DMS 273 (cell line): ENCODE measurements around the gene CNBP.

Experiments used
- DNase-seq: peaks from one replicate; lab custom pipeline; 2025; ENCODE audit not compliant: unreplicated experiment; lab: John Stamatoyannopoulos, UW

CNBP gene

GRCh38 chr3:129132097-129132866 lies 51.4 kb downstream of the CNBP start:
- no peak for DNase-seq

- no peak for DNase-seq
Measured at GRCh38 chr3:129131465-129132088, 52.1 kb downstream of the CNBP start.

DNA sequence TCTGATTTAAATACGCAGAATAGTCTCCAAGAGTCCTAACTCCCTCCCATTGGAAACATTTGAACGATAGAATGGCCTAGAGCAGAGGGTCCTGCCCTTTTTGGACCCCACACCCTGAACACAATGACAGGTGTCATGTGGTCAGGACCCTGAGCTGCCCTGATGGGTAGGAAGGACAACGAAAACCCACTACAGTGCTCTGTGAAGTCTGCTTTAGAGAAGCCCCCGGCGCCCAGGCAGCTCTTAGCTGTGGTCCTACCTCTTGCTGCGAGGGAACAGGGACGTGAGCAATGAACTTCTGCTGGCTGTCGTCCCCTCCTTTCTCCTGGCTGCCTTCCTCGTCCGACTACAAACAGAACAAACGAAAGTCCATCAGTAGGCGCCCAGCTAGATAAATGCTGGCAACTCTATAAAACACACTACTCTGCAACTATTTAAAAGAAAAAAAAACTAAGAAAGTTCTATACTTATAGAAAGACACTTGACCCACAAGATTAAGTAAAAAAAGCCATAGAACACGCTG lies 53.3 kb downstream of the CNBP start:
- no peak for DNase-seq

DNA sequence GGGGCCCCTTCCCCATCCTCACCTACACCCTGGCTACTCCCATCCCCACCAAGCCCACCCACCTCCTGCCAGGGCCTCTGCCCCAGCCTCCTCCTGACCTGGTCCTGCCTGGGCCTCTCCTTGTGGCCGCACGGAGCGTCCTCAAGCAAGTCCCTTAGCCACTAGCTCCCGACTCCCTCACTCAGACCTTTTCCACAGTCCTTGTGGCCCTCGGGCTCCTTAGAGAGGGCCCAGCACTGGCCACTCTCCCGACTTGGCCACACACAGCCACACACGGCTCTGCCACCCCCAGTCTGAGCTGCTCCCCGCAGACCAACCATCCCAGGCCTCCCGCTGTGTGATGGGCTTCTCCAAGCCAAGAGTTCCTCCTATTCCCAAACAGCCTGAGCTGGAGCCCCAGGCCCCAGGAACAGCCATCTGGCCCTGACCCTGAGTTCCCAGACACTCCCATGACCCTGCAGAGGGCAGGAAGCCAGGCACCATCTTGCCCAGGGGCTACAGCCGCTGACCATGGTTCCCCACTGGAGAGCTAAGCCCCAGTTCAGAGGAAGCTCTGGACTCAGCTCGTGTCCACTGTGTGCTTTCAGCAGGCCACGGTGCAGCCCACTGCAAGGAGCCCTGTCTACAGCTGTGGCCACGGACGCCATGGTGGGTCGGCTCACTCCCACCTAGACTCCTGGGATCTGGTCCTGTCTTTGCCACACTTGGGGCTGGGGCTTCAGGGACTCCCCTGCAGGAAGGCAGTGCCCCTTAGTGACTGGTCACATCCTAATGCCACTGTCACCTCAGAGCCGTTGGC lies 55.1 kb downstream of the CNBP start:
- no peak for DNase-seq

DNA sequence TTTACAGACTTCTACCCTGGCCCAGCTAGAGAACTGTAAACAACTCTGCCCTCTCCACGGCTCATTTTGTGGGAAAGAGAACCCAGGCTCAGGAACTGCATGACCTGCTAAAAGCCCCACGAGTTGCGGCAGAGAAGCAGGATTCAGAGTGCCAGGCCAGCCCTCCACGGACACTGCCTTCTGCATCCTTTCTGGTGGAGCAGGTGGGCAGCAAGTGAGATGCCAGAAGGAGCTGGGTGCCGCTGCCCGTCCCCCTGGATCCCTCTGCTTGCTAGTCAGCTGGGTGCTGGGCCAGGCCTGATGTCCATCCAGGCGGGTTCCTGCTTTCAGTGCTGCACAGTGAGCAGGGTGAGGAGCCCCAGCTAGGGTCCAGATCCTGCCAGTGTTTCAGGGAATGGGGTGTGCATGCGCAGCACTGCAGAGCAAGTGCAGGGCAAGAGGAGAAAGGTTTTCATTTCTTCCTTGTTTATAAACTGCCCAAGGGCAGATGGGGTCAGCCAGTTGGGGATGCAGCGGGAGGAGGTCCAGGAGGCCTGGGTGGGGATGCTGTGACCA lies 56.9 kb downstream of the CNBP start:
- no peak for DNase-seq

DNA sequence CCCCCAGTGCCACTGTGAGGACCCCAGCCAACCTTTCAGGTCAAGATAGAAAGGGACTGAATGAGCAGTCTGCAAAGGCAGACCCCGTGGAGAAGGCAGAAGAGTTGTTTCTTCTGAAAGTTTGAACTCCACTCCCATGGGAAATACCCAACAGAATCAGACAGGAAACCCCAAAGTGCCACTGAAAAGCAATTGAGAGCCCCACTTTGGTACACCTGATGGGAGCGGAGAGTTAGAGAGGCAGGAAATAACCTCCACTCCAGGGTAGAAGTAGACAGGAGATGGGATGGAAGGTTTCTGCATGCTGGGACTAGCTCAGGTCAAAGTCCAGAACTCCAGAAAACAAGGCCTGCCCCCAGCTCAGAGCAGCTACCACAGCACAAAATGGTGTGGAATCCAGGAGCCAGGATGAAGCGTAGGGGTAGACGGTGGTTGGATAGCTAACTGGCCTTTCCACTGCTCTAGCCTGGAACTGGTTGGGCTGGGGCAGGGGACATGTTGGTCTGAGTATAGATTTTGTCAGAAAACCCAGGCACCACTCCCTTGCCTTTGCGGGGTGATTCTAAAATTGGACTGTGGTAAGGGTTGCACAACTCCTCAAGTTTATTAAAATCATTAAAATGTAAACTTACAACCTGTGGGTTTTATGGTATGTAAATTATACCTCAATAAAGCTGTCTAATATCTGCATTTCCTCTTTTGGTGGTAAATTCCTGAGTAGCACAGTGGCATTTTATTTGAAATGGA lies 60.2 kb downstream of the CNBP start:
- DNase-seq: no peak

GRCh38 chr3:129122412-129123011 lies 61.2 kb downstream of the CNBP start:
- peak; percentile 49 for DNase-seq

DNA sequence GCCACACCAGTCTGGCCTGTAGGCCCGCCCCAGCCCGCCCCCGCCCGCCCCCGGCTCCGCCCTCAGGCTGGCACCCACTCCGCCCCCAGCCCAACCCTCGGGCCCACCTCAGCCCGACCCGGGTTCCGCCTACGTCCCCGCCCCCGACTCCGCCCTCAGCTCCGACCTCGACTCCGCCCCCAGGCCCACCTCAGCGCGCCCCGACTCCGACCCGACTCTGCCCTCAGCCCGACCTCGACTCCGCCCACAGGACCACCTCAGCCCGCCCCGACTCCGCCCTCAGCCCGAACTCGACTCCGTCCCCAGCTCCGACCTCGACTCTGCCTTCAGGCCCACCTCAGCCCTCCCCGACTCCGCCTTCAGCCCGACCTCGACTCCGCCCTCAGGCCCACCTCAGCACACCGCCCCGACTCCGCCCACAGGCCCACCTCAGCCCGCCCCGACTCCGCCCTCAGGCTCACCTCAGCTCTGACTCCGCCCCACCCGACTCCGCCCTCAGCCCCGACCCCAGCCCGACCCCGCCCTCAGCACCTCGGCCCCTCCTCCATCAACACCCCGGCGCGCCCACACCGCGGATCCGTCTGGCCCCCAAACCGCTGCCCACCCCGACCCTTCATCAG lies 61.8 kb downstream of the CNBP start, which contains the start of gene RAB43:
TSS of gene RAB43 (minus strand) at position 13 of the 620 bp plus-strand sequence. CDS start 315 bp downstream, outside the sequence.
- DNase-seq: peak; percentile 91

DNA sequence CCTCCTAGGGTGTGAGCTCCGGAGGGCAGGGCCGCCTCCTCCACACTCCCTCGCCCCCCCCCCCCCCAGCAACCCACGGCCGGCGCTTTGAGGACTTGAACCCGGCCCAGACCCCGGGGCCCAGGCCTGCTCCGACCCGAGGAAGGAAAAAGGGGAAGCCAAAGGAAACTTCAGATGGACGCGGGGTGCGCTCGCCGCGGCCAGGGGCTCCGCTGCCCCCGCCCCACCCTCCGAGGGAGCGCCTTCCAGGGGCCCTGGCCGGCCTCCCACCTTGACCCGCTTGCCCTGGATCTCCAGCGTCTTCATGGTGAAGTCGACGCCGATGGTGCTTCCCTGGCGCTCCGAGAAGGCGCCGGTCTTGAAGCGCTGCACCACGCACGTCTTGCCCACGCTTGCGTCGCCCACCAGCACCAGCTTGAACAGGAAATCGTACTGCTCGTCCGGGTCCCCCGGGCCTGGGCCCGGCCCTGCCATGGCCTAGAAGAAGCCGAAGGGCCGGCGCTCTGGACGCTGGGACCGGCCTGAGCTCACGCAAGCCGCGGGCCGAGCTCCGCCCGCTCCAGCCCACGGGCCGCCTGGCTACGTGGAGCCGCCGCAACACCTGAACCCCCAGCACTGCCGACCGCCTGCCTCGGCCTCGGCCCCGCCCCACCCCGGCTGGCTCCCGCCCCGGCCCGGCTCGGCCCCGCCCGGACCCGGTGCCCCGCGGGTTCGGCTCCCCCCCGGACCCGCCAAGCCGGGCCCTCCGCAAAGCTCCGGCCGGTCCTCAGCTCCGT lies 62.5 kb downstream of the CNBP start:
- DNase-seq: no peak

GRCh38 chr3:129120254-129121004 lies 63.3 kb downstream of the CNBP start:
- peak; percentile 89 for DNase-seq

GRCh38 chr3:129119365-129120100 lies 64.2 kb downstream of the CNBP start:
- DNase-seq: no peak

GRCh38 chr3:129118745-129119144 lies 65.0 kb downstream of the CNBP start:
- DNase-seq: no peak
